GM12891 (cell line): ENCODE measurements around the gene CDH13.

ENCODE experiments used
- POLR2A ChIP-seq: IDR thresholded peaks from 2 replicates; pipeline ENCODE4 v1.6.1; 2011; ENCODE audit warnings: low read depth, low read length, control low read depth
- POLR2AphosphoS5 ChIP-seq: IDR thresholded peaks from 2 replicates; pipeline ENCODE4 v1.6.1; 2011; ENCODE audit warnings: low read depth, low read length, control low read depth

- no peak for TF ChIP-seq POLR2A
- no peak for TF ChIP-seq POLR2AphosphoS5
Measured at GRCh38 chr16:83830769-83831455, 1204.1 kb downstream of the CDH13 start.
